H9 (cell line): ENCODE measurements around the gene CFAP46. TPM values are rescaled to one million over a fixed set of nuclear protein-coding genes. Genes with fewer than 3 reads are reported as not detected.

Source experiments
- DNase-seq: peaks from one replicate; pipeline ENCODE4 v3.0.0-alpha.2; 2017
- H2AFZ ChIP-seq: one replicate; pipeline ENCODE4 v1.6.1; 2013; ENCODE audit warnings: mild to moderate bottlenecking, low read length, control low read depth, moderate library complexity
- H2AK5ac ChIP-seq: 2 replicates; pipeline ENCODE4 v1.6.1; 2013; ENCODE audit warnings: low read length, control low read depth, mixed read lengths; ENCODE audit not compliant: insufficient read length
- H2BK120ac ChIP-seq: one replicate; pipeline ENCODE4 v1.6.1; 2013; ENCODE audit warnings: low read depth, mild to moderate bottlenecking, low read length, control low read depth, inconsistent platforms; ENCODE audit not compliant: poor library complexity, severe bottlenecking
- H2BK12ac ChIP-seq: 2 replicates; pipeline ENCODE4 v1.6.1; 2013; ENCODE audit warnings: low read length, control low read depth, mixed read lengths, low read depth; ENCODE audit not compliant: insufficient read length
- H2BK15ac ChIP-seq: 2 replicates; pipeline ENCODE4 v1.6.1; 2013; ENCODE audit warnings: low read depth, low read length, control low read depth
- H2BK20ac ChIP-seq: one replicate; pipeline ENCODE4 v1.6.1; 2013; ENCODE audit warnings: low read depth, mild to moderate bottlenecking, low read length, control low read depth, inconsistent platforms; ENCODE audit not compliant: poor library complexity, severe bottlenecking
- H2BK5ac ChIP-seq: 2 replicates; pipeline ENCODE4 v1.6.1; 2013; ENCODE audit warnings: low read length, control low read depth, mixed read lengths; ENCODE audit not compliant: insufficient read length
- H3K14ac ChIP-seq: 2 replicates; pipeline ENCODE4 v1.6.1; 2013; ENCODE audit warnings: low read length, control low read depth; ENCODE audit not compliant: insufficient read depth
- H3K18ac ChIP-seq: 2 replicates; pipeline ENCODE4 v1.6.1; 2013; ENCODE audit warnings: low read depth, mild to moderate bottlenecking, mixed read lengths, low read length, control low read depth; ENCODE audit not compliant: insufficient read length
- H3K23ac ChIP-seq: 2 replicates; pipeline ENCODE4 v1.6.1; 2013; ENCODE audit warnings: low read length, control low read depth, mixed read lengths, low read depth; ENCODE audit not compliant: insufficient read length
- H3K23me2 ChIP-seq: 2 replicates; pipeline ENCODE4 v1.6.1; 2013; ENCODE audit warnings: low read depth, mild to moderate bottlenecking, mixed read lengths, low read length, control low read depth; ENCODE audit not compliant: insufficient read length, poor library complexity, severe bottlenecking
- H3K27ac ChIP-seq: 2 replicates; pipeline ENCODE4 v1.5.1; 2013; ENCODE audit warnings: low read length, control low read depth, mixed read lengths, low read depth; ENCODE audit not compliant: insufficient read length
- H3K27me3 ChIP-seq: 2 replicates; pipeline ENCODE4 v1.6.1; 2013; ENCODE audit warnings: low read length, control low read depth, inconsistent platforms; ENCODE audit not compliant: insufficient read depth
- H3K4ac ChIP-seq: 2 replicates; pipeline ENCODE4 v1.6.1; 2013; ENCODE audit warnings: low read depth, mild to moderate bottlenecking, control low read depth, inconsistent platforms, low read length, moderate library complexity
- H3K4me1 ChIP-seq: 2 replicates; pipeline ENCODE4 v1.6.1; 2013; ENCODE audit warnings: low read length, control low read depth, inconsistent platforms; ENCODE audit not compliant: insufficient read depth
- H3K4me2 ChIP-seq: 2 replicates; pipeline ENCODE4 v1.6.1; 2013; ENCODE audit warnings: low read length, control low read depth, mixed read lengths; ENCODE audit not compliant: insufficient read length, insufficient read depth
- H3K56ac ChIP-seq: 2 replicates; pipeline ENCODE4 v1.6.1; 2013; ENCODE audit warnings: low read depth, mild to moderate bottlenecking, mixed read lengths, low read length, control low read depth; ENCODE audit not compliant: insufficient read length
- H3K79me1 ChIP-seq: 2 replicates; pipeline ENCODE4 v1.6.1; 2013; ENCODE audit warnings: low read depth, mild to moderate bottlenecking, moderate library complexity, low read length, control low read depth, inconsistent platforms; ENCODE audit not compliant: insufficient read depth, poor library complexity, severe bottlenecking
- H3K79me2 ChIP-seq: 2 replicates; pipeline ENCODE4 v1.6.1; 2013; ENCODE audit warnings: low read length, control low read depth, inconsistent platforms; ENCODE audit not compliant: insufficient read depth
- H3K9ac ChIP-seq: 2 replicates; pipeline ENCODE4 v1.6.1; 2013; ENCODE audit warnings: low read length, control low read depth, mixed read lengths; ENCODE audit not compliant: insufficient read length; ENCODE audit errors: extremely low read depth
- H3K9me3 ChIP-seq: one replicate; pipeline ENCODE4 v1.6.1; 2013; ENCODE audit warnings: low read depth, low read length, inconsistent platforms; ENCODE audit not compliant: control insufficient read depth
- H3T11ph ChIP-seq: one replicate; pipeline ENCODE4 v1.6.1; 2013; ENCODE audit warnings: mild to moderate bottlenecking, low read length, control low read depth, inconsistent platforms
- H4K20me1 ChIP-seq: one replicate; pipeline ENCODE4 v1.6.1; 2013; ENCODE audit not compliant: control insufficient read depth, insufficient read length, insufficient read depth
- H4K5ac ChIP-seq: 2 replicates; pipeline ENCODE4 v1.6.1; 2013; ENCODE audit warnings: low read depth, mild to moderate bottlenecking, mixed read lengths, low read length, control low read depth; ENCODE audit not compliant: insufficient read length
- H4K8ac ChIP-seq: replicated peaks from 2 replicates; pipeline ENCODE4 v1.6.1; 2013; ENCODE audit warnings: low read length, control low read depth, mixed read lengths, low read depth; ENCODE audit not compliant: insufficient read length
- H4K91ac ChIP-seq: 2 replicates; pipeline ENCODE4 v1.6.1; 2013; ENCODE audit warnings: low read depth, mild to moderate bottlenecking, moderate library complexity, mixed read lengths, low read length, control low read depth; ENCODE audit not compliant: insufficient read length
- H3K27ac Mint-ChIP-seq, 3 experiments: 2 replicates in 2 of 3; 3 replicates in 1 of 3; pipeline ENCODE4 v1.8.0; 2020 to 2021; ENCODE audit warnings: mixed read lengths in 3 of 3, mild to moderate bottlenecking in 1 of 3, moderate library complexity in 1 of 3
- H3K27me3 Mint-ChIP-seq: 2 replicates; pipeline ENCODE4 v1.8.0; 2021; ENCODE audit warnings: low read depth, mild to moderate bottlenecking, moderate library complexity, mixed read lengths
- H3K36me3 Mint-ChIP-seq, 3 experiments: 2 replicates in 2 of 3; 3 replicates in 1 of 3; pipeline ENCODE4 v1.8.0; 2020 to 2021; ENCODE audit warnings: low read depth in 3 of 3, mixed read lengths in 3 of 3; ENCODE audit not compliant: insufficient read depth in 1 of 3
- H3K4me1 Mint-ChIP-seq, 2 experiments: 2 replicates each; pipeline ENCODE4 v1.8.0; 2020; ENCODE audit warnings: mixed read lengths in 2 of 2
- H3K4me3 Mint-ChIP-seq, 2 experiments: 2 replicates in 1 of 2; 3 replicates in 1 of 2; pipeline ENCODE4 v1.8.0; 2020 to 2021; ENCODE audit warnings: mild to moderate bottlenecking in 2 of 2, mixed read lengths in 2 of 2, moderate library complexity in 1 of 2
- H3K9me3 Mint-ChIP-seq, 2 experiments: 2 replicates in 1 of 2; 3 replicates in 1 of 2; pipeline ENCODE4 v1.8.0; 2020; ENCODE audit warnings: mild to moderate bottlenecking in 2 of 2, mixed read lengths in 2 of 2, moderate library complexity in 1 of 2
- CTCF ChIP-seq: fragments of 200-600 bp; sonication (generic); conservative IDR thresholded peaks from 3 replicates; pipeline ENCODE4 v1.8.0; 2021; ENCODE audit warnings: antibody characterized with exemption, mild to moderate bottlenecking
- WGBS: extraction: QIAGEN DNeasy Blood & Tissue Kit; methylation state at CpG from one replicate; pipeline ENCODE4 v1.1.7; 2013; ENCODE audit warnings: missing lambda C conversion rate, low lambda C conversion rate, mixed read lengths; ENCODE audit not compliant: insufficient read length; ENCODE audit errors: extremely low coverage; 5-methylcytosine and 5-hydroxymethylcytosine counted together
- total RNA-seq: library from RNA; stranded (reverse); gene quantifications from 2 replicates; pipeline ENCODE4 v1.2.1, GENCODE V29; 2021

CFAP46 gene
- total RNA-seq, 1 experiment from 2014 or later, result 3.1 TPM

- H3K4ac ChIP-seq, result no peak overlapping the region
- H2BK120ac ChIP-seq, result no peak overlapping the region
- H3K9me3 Mint-ChIP-seq, result no peaks in the 10 kb centered on the region
- peaks cover 3% of the 10 kb centered on the region for H3K27me3 Mint-ChIP-seq
- peak; percentile 10 for DNase-seq
- H3K4me1 ChIP-seq, result no peaks in the 10 kb centered on the region
- no peak overlapping the region for H2AK5ac ChIP-seq
- H3K36me3 Mint-ChIP-seq, result no peaks in the 10 kb centered on the region
- no peaks in the 10 kb centered on the region for H3K23me2 ChIP-seq
- no peak overlapping the region for H3K23ac ChIP-seq
- H4K20me1 ChIP-seq, result no peaks in the 10 kb centered on the region
- no peaks in the 10 kb centered on the region for H3K79me1 ChIP-seq
- H2BK12ac ChIP-seq, result no peak overlapping the region
- H3K4me2 ChIP-seq, result no peak overlapping the region
- H3K9ac ChIP-seq, result no peak overlapping the region
- no peak overlapping the region for H3K27ac ChIP-seq
- H3K27me3 ChIP-seq, result no peaks in the 10 kb centered on the region
- no peak overlapping the region for H4K5ac ChIP-seq
- H2AFZ ChIP-seq, result no peak overlapping the region
- no peak overlapping the region for H2BK20ac ChIP-seq
- H3T11ph ChIP-seq, result no peak overlapping the region
- no peak overlapping the region for H3K18ac ChIP-seq
- H3K79me2 ChIP-seq, result no peaks in the 10 kb centered on the region
- H2BK5ac ChIP-seq, result no peak overlapping the region
- no peak for TF ChIP-seq CTCF
- WGBS, result no CpG with 5 or more reads among the region's 11 CpGs
- H4K8ac ChIP-seq, result no peak overlapping the region
- H3K27ac Mint-ChIP-seq, result no peak overlapping the region
- no peak overlapping the region for H2BK15ac ChIP-seq
- H4K91ac ChIP-seq, result no peak overlapping the region
- no peak overlapping the region for H3K4me3 Mint-ChIP-seq
- H3K9me3 ChIP-seq, result no peaks in the 10 kb centered on the region
- H3K4me1 Mint-ChIP-seq, result no peaks in the 10 kb centered on the region
- no peak overlapping the region for H3K56ac ChIP-seq
- no peak overlapping the region for H3K14ac ChIP-seq
Measured at GRCh38 chr10:132955479-132955878, 13.1 kb upstream of the CFAP46 start.
